ENCODE results near the gene CACNG1.

Gene CACNG1

GRCh38 chr17:67051155-67051538 is 6.8 kb downstream of the CACNG1 start:
- no peak overlapping the region for H3K4me3 ChIP-seq (ENCODE audit: low read length)
- TF ChIP-seq CTCF (conservative IDR thresholded peaks at IDR 0.05; ENCODE audit: low read depth, low read length) = no peak
- DNase-seq (ENCODE audit: low read depth) = no peak

- no peak for TF ChIP-seq CTCF (conservative IDR thresholded peaks at IDR 0.05; ENCODE audit: low read depth, low read length)
- H3K4me3 ChIP-seq (ENCODE audit: low read length) = no peak overlapping the region
- no peak for DNase-seq (ENCODE audit: low read depth)
Observed at GRCh38 chr17:67051837-67052236, 7.5 kb downstream of the CACNG1 start.

GRCh38 chr17:67052720-67053437 is 8.5 kb downstream of the CACNG1 start:
- no peak for DNase-seq (ENCODE audit: low read depth)
- no peak overlapping the region for H3K4me3 ChIP-seq (ENCODE audit: low read length)
- no peak for TF ChIP-seq CTCF (conservative IDR thresholded peaks at IDR 0.05; ENCODE audit: low read depth, low read length)

- H3K4me3 ChIP-seq (ENCODE audit: low read length) = no peak overlapping the region
- TF ChIP-seq CTCF (conservative IDR thresholded peaks at IDR 0.05; ENCODE audit: low read depth, low read length) = no peak
- DNase-seq (ENCODE audit: low read depth) = no peak
Observed at GRCh38 chr17:67053438-67054000, 9.2 kb downstream of the CACNG1 start.

- no peak for DNase-seq (ENCODE audit: low read depth)
- TF ChIP-seq CTCF (conservative IDR thresholded peaks at IDR 0.05; ENCODE audit: low read depth, low read length) = no peak
- H3K4me3 ChIP-seq (ENCODE audit: low read length) = no peak overlapping the region
Observed at GRCh38 chr17:67054011-67054591, 9.7 kb downstream of the CACNG1 start.

- no peak overlapping the region for H3K4me3 ChIP-seq (ENCODE audit: low read length)
- DNase-seq (ENCODE audit: low read depth) = no peak
- TF ChIP-seq CTCF (conservative IDR thresholded peaks at IDR 0.05; ENCODE audit: low read depth, low read length) = no peak
Observed at GRCh38 chr17:67054608-67055007, 10.3 kb downstream of the CACNG1 start.

GRCh38 chr17:67055041-67055443 is 10.7 kb downstream of the CACNG1 start:
- H3K4me3 ChIP-seq (ENCODE audit: low read length) = no peak overlapping the region
- no peak for TF ChIP-seq CTCF (conservative IDR thresholded peaks at IDR 0.05; ENCODE audit: low read depth, low read length)
- DNase-seq (ENCODE audit: low read depth) = no peak

All from retinal pigment epithelial cell (primary cell).